Gastrocnemius medialis (tissue), 4 donors: ENCODE results near the gene TMEM126B. TPM values are rescaled to one million over a fixed set of nuclear protein-coding genes. Genes with fewer than 3 reads are reported as not detected.

ENCODE experiments used
- ATAC-seq, 2 donors: fragments of 150-250 bp; one replicate each; pipeline ENCODE4 v1.9.1; 2016
- DNase-seq, 2 donors: peaks; one replicate each; pipeline ENCODE4 v3.0.0-alpha.2; 2019
- H3K27ac ChIP-seq, 4 donors: fragments of 200-600 bp; sonication (generic); 1 replicate in 1 of 4; 2 replicates in 3 of 4; pipeline ENCODE4 v1.5.1; 2016 to 2018; ENCODE audit warnings: mild to moderate bottlenecking in 2 of 4, moderate library complexity in 1 of 4
- H3K27me3 ChIP-seq, 3 donors: fragments of 200-600 bp; sonication (generic) in 2 of 3; 1 replicate in 1 of 3; 2 replicates in 2 of 3; pipeline versions ENCODE4 v1.5.1 to v1.6.0; 2016 to 2019; ENCODE audit warnings: mild to moderate bottlenecking in 1 of 3, moderate library complexity in 1 of 3
- H3K36me3 ChIP-seq, 2 donors: fragments of 200-600 bp; sonication (generic) in 1 of 2; one replicate each; pipeline ENCODE4 v1.5.1; 2017 to 2018
- H3K4me1 ChIP-seq, 2 donors: fragments of 200-600 bp; sonication (generic) in 1 of 2; one replicate each; pipeline ENCODE4 v1.5.1; 2016 to 2017; ENCODE audit warnings: mild to moderate bottlenecking in 2 of 2
- H3K4me3 ChIP-seq, 4 donors: fragments of 200-600 bp; sonication (generic) in 3 of 4; 1 replicate in 1 of 4; 2 replicates in 3 of 4; pipeline ENCODE4 v1.5.1; 2016 to 2019; ENCODE audit warnings: mild to moderate bottlenecking in 2 of 4
- H3K9me3 ChIP-seq, 3 donors: fragments of 200-600 bp; sonication (generic) in 2 of 3; 1 replicate in 1 of 3; 2 replicates in 2 of 3; pipeline ENCODE4 v1.5.1; 2016 to 2019
- POLR2A ChIP-seq, 2 donors: fragments of 450-650 bp; IDR thresholded peaks; one replicate each; pipeline ENCODE4 v1.6.1; 2017; ENCODE audit warnings: antibody characterized with exemption in 2 of 2, mild to moderate bottlenecking in 2 of 2, moderate library complexity in 2 of 2
- in situ Hi-C, 4 donors: fragments of 200-750 bp; cut with MboI; loops; one replicate each; pipeline versions ENCODE4 v1.15.0 to v1.8.0; 2017; ENCODE audit warnings: low sequenced_read_pairs in 4 of 4
- intact Hi-C: fragments of 100-400 bp; cut with DNase I; formaldehyde crosslinking; loops from one replicate; pipeline ENCODE4 v1.15.1; 2023; ENCODE audit warnings: low total_unique reads
- total RNA-seq, 4 donors: library from RNA; depleted of rRNA; stranded (reverse); fragments of >200 nt; gene quantifications; one replicate each; pipeline versions ENCODE4 v1.1.0 to v1.2.3, GENCODE V29; 2016
- TF ChIP-seq, protein P1 (sequence below), 5 experiments: fragments of 450-650 bp in 3 of 5; fragments of 200-600 bp in 2 of 5; sonication (generic) in 2 of 5; IDR thresholded peaks in 4 of 5; conservative IDR thresholded peaks in 1 of 5; 1 replicate in 4 of 5; 2 replicates in 1 of 5; pipeline ENCODE4 v1.5.1; 2016 to 2019; ENCODE audit warnings: antibody characterized with exemption in 5 of 5, mild to moderate bottlenecking in 3 of 5, moderate library complexity in 3 of 5

The TMEM126B gene
- 10 to 100 TPM; 13.6 to 38.6 (median 28.6) TPM for total RNA-seq

DNA sequence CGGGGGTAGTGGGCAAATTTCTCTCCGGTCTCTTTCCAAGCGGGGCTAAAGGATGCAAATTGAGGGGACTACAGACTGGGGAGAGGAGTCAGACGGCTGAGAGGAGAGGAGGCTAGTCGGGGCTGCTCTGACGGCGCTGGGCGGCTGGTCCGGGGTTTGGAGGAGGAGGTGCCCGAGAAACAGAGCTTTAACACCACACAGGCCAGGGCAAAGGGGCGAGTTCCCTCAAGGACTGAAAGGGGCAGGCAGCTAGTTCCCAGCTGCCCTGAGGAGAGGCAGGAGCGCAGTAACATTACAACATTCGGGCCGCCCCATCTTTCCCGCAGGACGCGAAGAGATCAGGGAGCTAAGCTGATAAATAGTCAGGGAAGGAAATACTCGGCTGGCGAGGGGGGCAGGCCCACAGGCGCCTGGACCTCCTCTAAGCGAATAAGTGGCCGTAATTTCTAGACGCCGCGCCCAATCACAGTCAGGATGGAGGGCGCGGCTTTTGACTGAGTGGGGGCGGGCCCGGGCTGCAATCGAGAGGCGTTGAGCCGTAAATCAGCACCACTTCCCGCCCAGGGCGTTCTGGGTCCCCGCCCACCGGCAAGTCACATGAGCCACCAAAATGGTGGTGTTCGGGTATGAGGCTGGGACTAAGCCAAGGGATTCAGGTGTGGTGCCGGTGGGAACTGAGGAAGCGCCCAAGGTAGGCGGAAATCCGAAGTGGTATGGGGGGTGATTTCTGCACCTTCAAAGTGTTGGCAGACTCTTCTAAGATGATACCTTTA is at the start of gene TMEM126B:
Gene TMEM126B, plus strand, starts transcription at position 596 of the 773 bp plus-strand sequence. Its CDS starts 15 bp downstream, at position 611.
- Histone ChIP-seq H3K27ac (peak within 1 kb of the TSS; percentile 90 to 98 (median 95)), H3K4me1 (peaks cover 28 to 33% of the 10 kb centered on the region in 2 donors), H3K9me3 (no peaks in the 10 kb centered on the region), H3K27me3 (no peaks in the 10 kb centered on the region), H3K36me3 (peaks cover 0 to 10% of the 10 kb centered on the region in 2 donors), H3K4me3 (peak within 1 kb of the TSS; percentile 69 to 99 (median 86))
- DNase-seq (peak; percentile 98), ATAC-seq (peak; percentile 91 to 93)
- in situ Hi-C loops: loop anchor here in 1 of 4 donors (25.0 kb wide), 1 partner anchor 434 kb away; the partner anchor contains the start of gene PICALM
- TF ChIP-seq, protein P1, sequence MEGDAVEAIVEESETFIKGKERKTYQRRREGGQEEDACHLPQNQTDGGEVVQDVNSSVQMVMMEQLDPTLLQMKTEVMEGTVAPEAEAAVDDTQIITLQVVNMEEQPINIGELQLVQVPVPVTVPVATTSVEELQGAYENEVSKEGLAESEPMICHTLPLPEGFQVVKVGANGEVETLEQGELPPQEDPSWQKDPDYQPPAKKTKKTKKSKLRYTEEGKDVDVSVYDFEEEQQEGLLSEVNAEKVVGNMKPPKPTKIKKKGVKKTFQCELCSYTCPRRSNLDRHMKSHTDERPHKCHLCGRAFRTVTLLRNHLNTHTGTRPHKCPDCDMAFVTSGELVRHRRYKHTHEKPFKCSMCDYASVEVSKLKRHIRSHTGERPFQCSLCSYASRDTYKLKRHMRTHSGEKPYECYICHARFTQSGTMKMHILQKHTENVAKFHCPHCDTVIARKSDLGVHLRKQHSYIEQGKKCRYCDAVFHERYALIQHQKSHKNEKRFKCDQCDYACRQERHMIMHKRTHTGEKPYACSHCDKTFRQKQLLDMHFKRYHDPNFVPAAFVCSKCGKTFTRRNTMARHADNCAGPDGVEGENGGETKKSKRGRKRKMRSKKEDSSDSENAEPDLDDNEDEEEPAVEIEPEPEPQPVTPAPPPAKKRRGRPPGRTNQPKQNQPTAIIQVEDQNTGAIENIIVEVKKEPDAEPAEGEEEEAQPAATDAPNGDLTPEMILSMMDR (IDR thresholded peaks at IDR 0.05 in 4 of 5, conservative IDR thresholded peaks at IDR 0.05 in 1 of 5): no peak
- TF ChIP-seq POLR2A (IDR thresholded peaks at IDR 0.05): peak; percentile 86 to 92
- intact Hi-C loops: loop anchor here (1.0 to 5.0 kb wide), 5 partner anchors 37 to 1044 kb away; partner anchors contain the start of genes CCDC89, CREBZF, HIKESHI and ME3

DNA sequence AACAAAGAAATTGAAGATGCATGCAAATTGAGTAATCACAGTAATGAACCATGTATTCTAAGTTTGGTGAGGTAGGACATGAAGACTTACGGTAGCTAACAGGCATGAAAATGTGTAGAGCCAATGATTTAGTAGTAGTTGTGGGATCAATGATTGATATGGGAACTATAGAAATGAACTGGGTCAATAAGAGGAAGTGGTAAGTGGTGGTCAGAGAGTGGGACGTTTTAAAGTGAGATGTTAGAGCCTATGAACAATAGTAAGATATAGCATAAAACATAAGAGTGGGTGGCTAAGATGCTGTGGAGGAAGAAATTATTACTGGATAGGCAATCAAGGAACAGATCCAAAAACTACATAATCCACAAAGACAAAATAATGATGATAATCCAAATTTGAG is 46.3 kb upstream of the TMEM126B start:
- no peak for DNase-seq
- no peak for ATAC-seq
- Histone ChIP-seq H3K27ac (no peak overlapping the region), H3K27me3 (no peaks in the 10 kb centered on the region), H3K36me3 (no peaks in the 10 kb centered on the region), H3K4me3 (no peak overlapping the region), H3K9me3 (no peaks in the 10 kb centered on the region), H3K4me1 (no peaks in the 10 kb centered on the region)
- intact Hi-C loops (no loop called here), in situ Hi-C loops (loop anchor here in 2 of 4 donors (25.0 kb wide), 1 partner anchor 255 kb away; no protein-coding TSS in a partner anchor)
- TF ChIP-seq, protein P1 (IDR thresholded peaks at IDR 0.05 in 4 of 5, conservative IDR thresholded peaks at IDR 0.05 in 1 of 5): no peak
- no peak for TF ChIP-seq POLR2A (IDR thresholded peaks at IDR 0.05)

GRCh38 chr11:85589373-85589772 is 39.0 kb upstream of the TMEM126B start:
- Histone ChIP-seq H3K36me3 (no peaks in the 10 kb centered on the region), H3K27me3 (no peaks in the 10 kb centered on the region), H3K4me1 (no peaks in the 10 kb centered on the region), H3K27ac (no peak overlapping the region), H3K4me3 (no peak overlapping the region), H3K9me3 (no peaks in the 10 kb centered on the region)
- intact Hi-C loops: no loop called here
- DNase-seq (no peak), ATAC-seq (no peak)
- no peak for TF ChIP-seq POLR2A (IDR thresholded peaks at IDR 0.05)
- TF ChIP-seq, protein P1 (IDR thresholded peaks at IDR 0.05 in 4 of 5, conservative IDR thresholded peaks at IDR 0.05 in 1 of 5): no peak
- in situ Hi-C loops: loop anchor here in 2 of 4 donors (25.0 kb wide), 1 partner anchor 248 kb away; no protein-coding TSS in a partner anchor

DNA sequence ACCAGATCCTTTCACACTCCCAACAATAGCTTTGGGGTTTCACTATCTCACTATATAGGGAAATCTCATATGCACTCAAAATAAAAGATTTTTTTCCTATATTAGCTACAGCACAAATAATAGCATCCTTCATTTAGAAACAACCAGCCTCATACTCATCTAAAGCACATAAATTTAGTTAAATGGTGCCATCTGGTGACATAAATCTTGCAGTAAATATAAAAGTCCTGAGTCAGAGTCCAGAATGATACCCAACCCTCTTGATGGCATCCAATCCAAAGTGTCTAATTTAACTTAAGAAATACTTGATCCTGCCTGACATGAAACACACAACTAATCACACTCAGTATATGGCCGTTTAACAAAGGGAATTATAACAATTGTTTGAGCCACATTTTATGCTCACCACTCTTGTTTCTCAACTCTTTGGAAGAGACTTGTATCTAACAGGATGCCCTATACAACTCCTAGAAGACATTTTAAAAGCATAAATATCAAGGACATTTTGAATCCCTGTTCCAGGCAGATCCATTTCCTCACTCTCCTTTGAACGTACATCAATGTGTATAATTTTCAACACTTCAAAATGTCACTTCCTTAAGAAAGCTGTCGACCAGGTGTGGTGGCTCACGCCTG is 37.4 kb upstream of the TMEM126B start:
- in situ Hi-C loops (loop anchor here in 2 of 4 donors (25.0 kb wide), 1 partner anchor 246 kb away; no protein-coding TSS in a partner anchor), intact Hi-C loops (loop anchor here (10.0 kb wide), 2 partner anchors 234 to 624 kb away; no protein-coding TSS in a partner anchor)
- no peak for DNase-seq
- no peak for TF ChIP-seq POLR2A (IDR thresholded peaks at IDR 0.05)
- TF ChIP-seq, protein P1 (IDR thresholded peaks at IDR 0.05 in 4 of 5, conservative IDR thresholded peaks at IDR 0.05 in 1 of 5): peak in 1 of 5 experiments; percentile 15
- Histone ChIP-seq H3K9me3 (no peaks in the 10 kb centered on the region), H3K27me3 (no peaks in the 10 kb centered on the region), H3K4me1 (no peaks in the 10 kb centered on the region), H3K36me3 (no peaks in the 10 kb centered on the region), H3K4me3 (no peak overlapping the region), H3K27ac (no peak overlapping the region)
- ATAC-seq: no peak
